OCI-LY3 (cell line): Measurements from ENCODE around the gene WAC.
"Not testable (repeated sequence)": the region's sequence is repeated elsewhere in the genome, so short reads cannot be mapped to it uniquely, and the experiment has no call there.

Source experiments
- H2AFZ ChIP-seq: fragments of 200-600, 300-600 bp; shearing (Covaris generic); 2 replicates; pipeline ENCODE4 v1.6.0; 2014; ENCODE audit warnings: antibody characterized with exemption, low read depth, low read length
- H3K27ac ChIP-seq: fragments of 200-600, 300-600 bp; sonication (generic); 2 replicates; pipeline ENCODE4 v1.5.1; 2014; ENCODE audit warnings: mild to moderate bottlenecking, low read length, moderate library complexity, mixed read lengths
- H3K27me3 ChIP-seq: fragments of 200-600, 300-600 bp; sonication (generic); 2 replicates; pipeline ENCODE4 v1.6.1; 2014; ENCODE audit warnings: low read depth, low read length, mixed read lengths
- H3K36me3 ChIP-seq: fragments of 200-600, 300-600 bp; sonication (generic); replicated peaks from 2 replicates; pipeline ENCODE3; 2014; ENCODE audit warnings: low read depth, low read length, mixed read lengths
- H3K4me1 ChIP-seq: fragments of 300-600, 200-600 bp; sonication (generic); 2 replicates; pipeline ENCODE4 v1.6.1; 2014; ENCODE audit warnings: low read length, mixed read lengths
- H3K4me2 ChIP-seq: fragments of 200-600, 300-600 bp; sonication (generic); 2 replicates; pipeline ENCODE4 v1.6.1; 2014; ENCODE audit warnings: low read length, mixed read lengths
- H3K4me3 ChIP-seq: fragments of 300-600, 200-600 bp; sonication (generic); 2 replicates; pipeline ENCODE4 v1.5.1; 2014; ENCODE audit warnings: antibody characterized with exemption, mild to moderate bottlenecking, low read length, moderate library complexity
- H3K79me2 ChIP-seq: fragments of 300-600, 200-600 bp; shearing (Covaris generic); 2 replicates; pipeline ENCODE4 v1.6.1; 2014; ENCODE audit warnings: mild to moderate bottlenecking, low read length, mixed read lengths
- H3K9ac ChIP-seq: fragments of 300-600, 200-600 bp; shearing (Covaris generic); 2 replicates; pipeline ENCODE4 v1.6.0; 2014; ENCODE audit warnings: mild to moderate bottlenecking, low read length, moderate library complexity
- H3K9me3 ChIP-seq: fragments of 200-600, 300-600 bp; shearing (Covaris generic); 2 replicates; pipeline ENCODE4 v1.6.1; 2014; ENCODE audit warnings: low read length, mixed read lengths; ENCODE audit not compliant: insufficient read depth
- H4K20me1 ChIP-seq: fragments of 200-600, 300-600 bp; sonication (generic); 2 replicates; pipeline ENCODE4 v1.6.1; 2016; ENCODE audit warnings: low read length, mixed read lengths; ENCODE audit not compliant: insufficient read depth
- CTCF ChIP-seq: fragments of 200-600, 300-600 bp; sonication (generic); IDR thresholded peaks from 2 replicates; pipeline ENCODE4 v1.5.1; 2014; ENCODE audit warnings: antibody characterized with exemption, low read length, low read depth
- EZH2phosphoT487 ChIP-seq: fragments of 200-600 bp; shearing (Covaris generic); IDR thresholded peaks from 2 replicates; pipeline ENCODE4 v1.6.1; 2018; ENCODE audit warnings: antibody characterized with exemption, mixed run types, low read depth

WAC gene

GRCh38 chr10:28606568-28606967, 73.7 kb downstream of the WAC start:
- H3K9ac ChIP-seq, result no peak overlapping the region
- H3K79me2 ChIP-seq, result peaks cover 63% of the 10 kb centered on the region
- H3K27ac ChIP-seq, result no peak overlapping the region
- H3K4me1 ChIP-seq, result peaks cover 9% of the 10 kb centered on the region
- H2AFZ ChIP-seq, result no peak overlapping the region
- no peak overlapping the region for H3K4me3 ChIP-seq
- H3K9me3 ChIP-seq, result no peaks in the 10 kb centered on the region
- H3K36me3 ChIP-seq, result peaks cover 30% of the 10 kb centered on the region
- no peaks in the 10 kb centered on the region for H3K27me3 ChIP-seq
- peaks cover 36% of the 10 kb centered on the region for H4K20me1 ChIP-seq
- no peak for TF ChIP-seq CTCF
- TF ChIP-seq EZH2phosphoT487, result no peak
- H3K4me2 ChIP-seq, result no peak overlapping the region

GRCh38 chr10:28609636-28610035, 76.7 kb downstream of the WAC start:
- H2AFZ ChIP-seq, H3K9ac ChIP-seq, H3K9me3 ChIP-seq, H3K4me2 ChIP-seq, H3K4me3 ChIP-seq, H3K27ac ChIP-seq, H3K27me3 ChIP-seq, H3K4me1 ChIP-seq: not testable (repeated sequence)
- Histone ChIP-seq H3K79me2 (peaks cover 38% of the 10 kb centered on the region), H3K36me3 (peaks cover 51% of the 10 kb centered on the region), H4K20me1 (peaks cover 34% of the 10 kb centered on the region)

- no peak overlapping the region for H3K27ac ChIP-seq
- H4K20me1 ChIP-seq, result peaks cover 7% of the 10 kb centered on the region; the same call in 1 of the 2 replicates
- peaks cover 74% of the 10 kb centered on the region for H3K36me3 ChIP-seq
- no peak overlapping the region for H3K9ac ChIP-seq
- H2AFZ ChIP-seq, result no peak overlapping the region
- no peaks in the 10 kb centered on the region for H3K4me1 ChIP-seq
- H3K27me3 ChIP-seq, result no peaks in the 10 kb centered on the region
- no peak overlapping the region for H3K4me2 ChIP-seq
- no peak overlapping the region for H3K4me3 ChIP-seq
- H3K9me3 ChIP-seq, result no peaks in the 10 kb centered on the region
- H3K79me2 ChIP-seq, result peaks cover 11% of the 10 kb centered on the region
- TF ChIP-seq CTCF (no peak), EZH2phosphoT487 (no peak)
These were observed 80.0 kb downstream of the WAC start for GRCh38 chr10:28612877-28613276.

GRCh38 chr10:28616514-28616913, 83.6 kb downstream of the WAC start:
- no peaks in the 10 kb centered on the region for H3K27me3 ChIP-seq
- H3K4me2 ChIP-seq, result no peak overlapping the region
- peaks cover 65% of the 10 kb centered on the region for H3K36me3 ChIP-seq
- H3K4me1 ChIP-seq, result no peaks in the 10 kb centered on the region
- H4K20me1 ChIP-seq, result peaks cover 8% of the 10 kb centered on the region; the same call in 1 of the 2 replicates
- no peaks in the 10 kb centered on the region; the same call in none of the 2 replicates for H3K79me2 ChIP-seq
- H3K4me3 ChIP-seq, result no peak overlapping the region
- H3K9me3 ChIP-seq, result no peaks in the 10 kb centered on the region
- H3K9ac ChIP-seq, result no peak overlapping the region
- no peak overlapping the region for H2AFZ ChIP-seq
- no peak overlapping the region for H3K27ac ChIP-seq
- TF ChIP-seq EZH2phosphoT487 (no peak), CTCF (no peak)

- no peaks in the 10 kb centered on the region for H3K79me2 ChIP-seq
- no peak overlapping the region for H3K27ac ChIP-seq
- H3K4me3 ChIP-seq, result no peak overlapping the region
- TF ChIP-seq CTCF (no peak), EZH2phosphoT487 (no peak)
- peaks cover 3% of the 10 kb centered on the region; the same call in 1 of the 2 replicates for H4K20me1 ChIP-seq
- H3K4me1 ChIP-seq, result no peaks in the 10 kb centered on the region
- no peaks in the 10 kb centered on the region for H3K9me3 ChIP-seq
- no peaks in the 10 kb centered on the region for H3K27me3 ChIP-seq
- no peak overlapping the region for H3K9ac ChIP-seq
- no peak overlapping the region for H3K4me2 ChIP-seq
- no peak overlapping the region for H2AFZ ChIP-seq
- peaks cover 41% of the 10 kb centered on the region for H3K36me3 ChIP-seq
These were observed 86.5 kb downstream of the WAC start for GRCh38 chr10:28619455-28619854.
